GM12878 (cell line): ENCODE measurements around the gene SLC39A8. TPM values are rescaled to one million over a fixed set of nuclear protein-coding genes. Genes with fewer than 3 reads are reported as not detected.

Experiments
- BACH1 ChIP-seq: fragments of 450-650 bp; IDR thresholded peaks from 2 replicates; pipeline ENCODE4 v1.6.1; 2017; ENCODE audit warnings: mild to moderate bottlenecking, borderline replicate concordance
- BMI1 ChIP-seq: fragments of 450-650 bp; IDR thresholded peaks from 2 replicates; pipeline ENCODE4 v1.6.1; 2016; ENCODE audit warnings: mild to moderate bottlenecking, moderate library complexity, borderline replicate concordance
- CHD1 ChIP-seq: IDR thresholded peaks from 2 replicates; pipeline ENCODE4 v1.6.1; 2012; ENCODE audit warnings: low read depth, low read length, improper control_type of control experiment
- DPF2 ChIP-seq: fragments of 450-650 bp; IDR thresholded peaks from 2 replicates; pipeline ENCODE4 v1.6.1; 2017; ENCODE audit warnings: mild to moderate bottlenecking
- ELK1 ChIP-seq: IDR thresholded peaks from 2 replicates; pipeline ENCODE4 v1.6.1; 2012; ENCODE audit warnings: low read depth, low read length, improper control_type of control experiment
- GATAD2B ChIP-seq: fragments of 450-650 bp; conservative IDR thresholded peaks from 2 replicates; pipeline ENCODE4 v1.6.1; 2017; ENCODE audit warnings: low read depth, mild to moderate bottlenecking, moderate library complexity
- IKZF1 ChIP-seq: fragments of 450-650 bp; conservative IDR thresholded peaks from 2 replicates; pipeline ENCODE4 v1.6.1; 2017; ENCODE audit warnings: antibody characterized with exemption, mild to moderate bottlenecking
- IKZF2 ChIP-seq, 2 experiments: fragments of 450-650 bp; IDR thresholded peaks; 2 replicates each; pipeline ENCODE4 v1.6.1; 2017; ENCODE audit warnings: mild to moderate bottlenecking in 2 of 2, moderate library complexity in 2 of 2
- KAT2A ChIP-seq: conservative IDR thresholded peaks from 2 replicates; pipeline ENCODE4 v1.6.1; 2011; ENCODE audit warnings: low read depth, low read length; ENCODE audit not compliant: control insufficient read depth
- MEF2B ChIP-seq: fragments of 450-650 bp; IDR thresholded peaks from 2 replicates; pipeline ENCODE4 v1.6.1; 2018; ENCODE audit warnings: mild to moderate bottlenecking, moderate library complexity; ENCODE audit not compliant: partially characterized antibody, poor library complexity, severe bottlenecking
- MTA2 ChIP-seq: fragments of 450-650 bp; IDR thresholded peaks from 2 replicates; pipeline ENCODE4 v1.6.1; 2016; ENCODE audit warnings: low read depth, mild to moderate bottlenecking, moderate library complexity
- MTA3 ChIP-seq: IDR thresholded peaks from 2 replicates; pipeline ENCODE4 v1.6.1; 2012; ENCODE audit warnings: low read length, inconsistent platforms, borderline replicate concordance
- NBN ChIP-seq: fragments of 450-650 bp; IDR thresholded peaks from 2 replicates; pipeline ENCODE4 v1.6.1; 2016
- NR2F1 ChIP-seq: fragments of 450-650 bp; conservative IDR thresholded peaks from 2 replicates; pipeline ENCODE4 v1.6.1; 2017; ENCODE audit warnings: mild to moderate bottlenecking
- PML ChIP-seq: IDR thresholded peaks from 2 replicates; pipeline ENCODE4 v1.6.1; 2012; ENCODE audit warnings: low read length, inconsistent platforms
- RAD51 ChIP-seq: fragments of 450-650 bp; IDR thresholded peaks from 2 replicates; pipeline ENCODE4 v1.6.1; 2016; ENCODE audit warnings: moderate library complexity, mild to moderate bottlenecking, inconsistent platforms
- SIN3A ChIP-seq: IDR thresholded peaks from 2 replicates; pipeline ENCODE4 v1.6.1; 2012; ENCODE audit warnings: low read depth, low read length, improper control_type of control experiment
- SPI1 ChIP-seq: IDR thresholded peaks from 2 replicates; pipeline ENCODE4 v1.6.1; 2011; ENCODE audit warnings: low read depth, mild to moderate bottlenecking, low read length, moderate library complexity, borderline replicate concordance; ENCODE audit not compliant: insufficient read depth
- SUPT20H ChIP-seq: IDR thresholded peaks from 2 replicates; pipeline ENCODE4 v1.6.1; 2011; ENCODE audit warnings: low read depth, mild to moderate bottlenecking, low read length, moderate library complexity, borderline replicate concordance; ENCODE audit not compliant: control insufficient read depth
- TCF12 ChIP-seq: IDR thresholded peaks from 2 replicates; pipeline ENCODE4 v1.6.1; 2011; ENCODE audit warnings: low read depth, mild to moderate bottlenecking, low read length
- USF1 ChIP-seq: IDR thresholded peaks from 2 replicates; pipeline ENCODE4 v1.6.1; 2011; ENCODE audit warnings: borderline replicate concordance, low read depth, mild to moderate bottlenecking, moderate library complexity, mixed read lengths, low read length; ENCODE audit not compliant: insufficient read depth; ENCODE audit errors: extremely low read length
- ZBTB33 ChIP-seq: fragments of 450-650 bp; IDR thresholded peaks from 2 replicates; pipeline ENCODE4 v1.6.1; 2017; ENCODE audit warnings: mild to moderate bottlenecking
- ZNF24 ChIP-seq: fragments of 450-650 bp; IDR thresholded peaks from 2 replicates; pipeline ENCODE4 v1.6.1; 2017; ENCODE audit warnings: antibody characterized with exemption, mild to moderate bottlenecking
- ZNF622 ChIP-seq: fragments of 450-650 bp; IDR thresholded peaks from 2 replicates; pipeline ENCODE4 v1.6.1; 2017; ENCODE audit warnings: mild to moderate bottlenecking, inconsistent platforms
- polyA plus RNA-seq, 11 experiments: library from polyadenylated mRNA; depleted of rRNA in 4 of 11; unstranded in 6 of 11; stranded (reverse) in 5 of 11; fragments of >200 nt; fragmentation: Nextera tagmentation in 4 of 11; fragmentation: Illumina TruSeq in 1 of 11; extraction: Ambion mirVana in 4 of 11; extraction: Trizol in 1 of 11; gene quantifications; 1 replicate in 1 of 11; 2 replicates in 10 of 11; pipeline versions ENCODE4 v1.2.1 to v1.2.3, GENCODE V29; 2011 to 2016; ENCODE audit warnings: inconsistent platforms in 2 of 11, missing spikeins in 2 of 11, low read depth in 1 of 11
- total RNA-seq, 4 experiments: library from RNA; depleted of rRNA in 3 of 4; stranded (reverse); fragments of >200 nt in 3 of 4; fragmentation: Illumina TruSeq in 1 of 4; extraction: Trizol in 1 of 4; gene quantifications; 2 replicates each; pipeline versions ENCODE4 v1.2.1 to v1.2.3, GENCODE V29; 2013 to 2021
- TF ChIP-seq, protein P1 (sequence below): IDR thresholded peaks from 2 replicates; pipeline ENCODE4 v1.6.1; 2011; ENCODE audit warnings: borderline replicate concordance, low read depth, mild to moderate bottlenecking, moderate library complexity, low read length; ENCODE audit not compliant: insufficient read depth, poor library complexity, severe bottlenecking
- TF ChIP-seq, protein P2 (sequence below): fragments of 450-650 bp; IDR thresholded peaks from 2 replicates; pipeline ENCODE4 v1.6.1; 2017; ENCODE audit warnings: low read depth, mild to moderate bottlenecking, moderate library complexity

Gene SLC39A8
- total and polyA plus RNA-seq, 10 of the 15 experiments (the other 5 are each of a cell fraction or from before 2014, with no cell fraction given): 7.9 to 47.8 (median 32.8) TPM

- no peak for TF ChIP-seq ZNF622
- peak; percentile 76; the same call in 1 of the 2 replicates for TF ChIP-seq BMI1
- TF ChIP-seq TCF12: no peak
- no peak for TF ChIP-seq CHD1
- TF ChIP-seq KAT2A: no peak
- TF ChIP-seq NR2F1: peak; percentile 63
- TF ChIP-seq NBN: 0 out of 2 replicates have a peak, but pooled peaks have one; percentile 41
- TF ChIP-seq, protein P1, sequence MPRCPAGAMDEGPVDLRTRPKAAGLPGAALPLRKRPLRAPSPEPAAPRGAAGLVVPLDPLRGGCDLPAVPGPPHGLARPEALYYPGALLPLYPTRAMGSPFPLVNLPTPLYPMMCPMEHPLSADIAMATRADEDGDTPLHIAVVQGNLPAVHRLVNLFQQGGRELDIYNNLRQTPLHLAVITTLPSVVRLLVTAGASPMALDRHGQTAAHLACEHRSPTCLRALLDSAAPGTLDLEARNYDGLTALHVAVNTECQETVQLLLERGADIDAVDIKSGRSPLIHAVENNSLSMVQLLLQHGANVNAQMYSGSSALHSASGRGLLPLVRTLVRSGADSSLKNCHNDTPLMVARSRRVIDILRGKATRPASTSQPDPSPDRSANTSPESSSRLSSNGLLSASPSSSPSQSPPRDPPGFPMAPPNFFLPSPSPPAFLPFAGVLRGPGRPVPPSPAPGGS: no peak
- TF ChIP-seq USF1: no peak
- peak; percentile 84; the same call in 1 of the 2 replicates for TF ChIP-seq SPI1
- TF ChIP-seq RAD51: peak; percentile 59; the same call in 1 of the 2 replicates
- TF ChIP-seq PML: no peak
- no peak for TF ChIP-seq SUPT20H
- TF ChIP-seq ELK1: no peak
- no peak for TF ChIP-seq MTA3
- TF ChIP-seq BACH1: peak; percentile 82; the same call in 1 of the 2 replicates
- peak; percentile 80 for TF ChIP-seq IKZF1
- peak; percentile 80 for TF ChIP-seq ZNF24
- TF ChIP-seq IKZF2 (IDR thresholded peaks at IDR 0.05): peak; percentile 87 to 91; a peak in 3 of 4 replicates
- peak; percentile 61 for TF ChIP-seq MEF2B
- TF ChIP-seq ZBTB33: no peak
- TF ChIP-seq GATAD2B: 0 out of 2 replicates have a peak, but pooled peaks have one; percentile 35
- TF ChIP-seq, protein P2, sequence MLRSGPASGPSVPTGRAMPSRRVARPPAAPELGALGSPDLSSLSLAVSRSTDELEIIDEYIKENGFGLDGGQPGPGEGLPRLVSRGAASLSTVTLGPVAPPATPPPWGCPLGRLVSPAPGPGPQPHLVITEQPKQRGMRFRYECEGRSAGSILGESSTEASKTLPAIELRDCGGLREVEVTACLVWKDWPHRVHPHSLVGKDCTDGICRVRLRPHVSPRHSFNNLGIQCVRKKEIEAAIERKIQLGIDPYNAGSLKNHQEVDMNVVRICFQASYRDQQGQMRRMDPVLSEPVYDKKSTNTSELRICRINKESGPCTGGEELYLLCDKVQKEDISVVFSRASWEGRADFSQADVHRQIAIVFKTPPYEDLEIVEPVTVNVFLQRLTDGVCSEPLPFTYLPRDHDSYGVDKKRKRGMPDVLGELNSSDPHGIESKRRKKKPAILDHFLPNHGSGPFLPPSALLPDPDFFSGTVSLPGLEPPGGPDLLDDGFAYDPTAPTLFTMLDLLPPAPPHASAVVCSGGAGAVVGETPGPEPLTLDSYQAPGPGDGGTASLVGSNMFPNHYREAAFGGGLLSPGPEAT: peak; percentile 77; the same call in 1 of the 2 replicates
- TF ChIP-seq SIN3A: no peak
- peak; percentile 95 for TF ChIP-seq MTA2
- TF ChIP-seq DPF2: peak; percentile 87
Measured at GRCh38 chr4:102390438-102390837, 45.2 kb upstream of the SLC39A8 start (continued).
